Suprapubic skin (tissue), 4 donors: ENCODE measurements around the gene SYNE3. TPM values are rescaled to one million over a fixed set of nuclear protein-coding genes. Genes with fewer than 3 reads are reported as not detected.

ENCODE experiments used
- DNase-seq, 2 donors: peaks; one replicate each; pipeline ENCODE4 v3.0.0-alpha.2; 2019; ENCODE audit warnings: low spot score in 2 of 2
- H3K27ac ChIP-seq: fragments of 200-600 bp; sonication (generic); one replicate; pipeline ENCODE4 v1.5.1; 2019
- H3K27me3 ChIP-seq: fragments of 200-600 bp; sonication (generic); one replicate; pipeline ENCODE4 v1.5.1; 2019
- H3K36me3 ChIP-seq: fragments of 200-600 bp; sonication (generic); one replicate; pipeline ENCODE4 v1.5.1; 2019
- H3K4me1 ChIP-seq: fragments of 200-600 bp; sonication (generic); one replicate; pipeline ENCODE4 v1.5.1; 2019
- H3K4me3 ChIP-seq: fragments of 200-600 bp; sonication (generic); one replicate; pipeline ENCODE4 v1.5.1; 2019; ENCODE audit warnings: mild to moderate bottlenecking
- H3K9me3 ChIP-seq: fragments of 200-600 bp; sonication (generic); one replicate; pipeline ENCODE4 v1.5.1; 2019
- EP300 ChIP-seq: sonication (generic); formaldehyde crosslinking; IDR thresholded peaks from one replicate; pipeline ENCODE4 v1.6.1; 2017; ENCODE audit warnings: antibody characterized with exemption
- POLR2A ChIP-seq, 2 donors: fragments of 450-650 bp; IDR thresholded peaks; one replicate each; pipeline ENCODE4 v1.6.1; 2017; ENCODE audit warnings: antibody characterized with exemption in 2 of 2, mild to moderate bottlenecking in 2 of 2, moderate library complexity in 2 of 2
- POLR2AphosphoS5 ChIP-seq, 3 donors: sonication (generic); formaldehyde crosslinking; IDR thresholded peaks; one replicate each; pipeline ENCODE4 v1.6.1; 2017; ENCODE audit warnings: antibody characterized with exemption in 3 of 3
- WGBS: methylation state at CpG from one replicate; pipeline ENCODE4 v1.1.5; 2018; 5-methylcytosine and 5-hydroxymethylcytosine counted together
- total RNA-seq, 4 donors: library from RNA; depleted of rRNA; stranded (reverse); fragments of >200 nt; gene quantifications; one replicate each; pipeline ENCODE4 v1.1.0, GENCODE V29; 2016
- TF ChIP-seq, protein P1 (sequence below), 2 donors: fragments of 200-600 bp in 1 of 2; fragments of 450-650 bp in 1 of 2; sonication (generic) in 1 of 2; IDR thresholded peaks; one replicate each; pipeline ENCODE4 v1.5.1; 2016 to 2019; ENCODE audit warnings: antibody characterized with exemption in 2 of 2, mild to moderate bottlenecking in 1 of 2, moderate library complexity in 1 of 2

SYNE3 gene
- total RNA-seq, 4 donors from 2014 or later = 9.1 to 21.4 (median 12.8) TPM

GRCh38 chr14:95524706-95525512 is 8.5 kb upstream of the SYNE3 start:
- DNase-seq = no peak
- Histone ChIP-seq H3K27ac (no peak overlapping the region), H3K4me1 (peaks cover 57% of the 10 kb centered on the region)

GRCh38 chr14:95523815-95524448 is 7.5 kb upstream of the SYNE3 start:
- Histone ChIP-seq H3K27ac (peak overlapping the region; percentile 36), H3K4me3 (peak overlapping the region; percentile 6), H3K4me1 (peaks cover 66% of the 10 kb centered on the region), H3K27me3 (no peaks in the 10 kb centered on the region), H3K36me3 (no peaks in the 10 kb centered on the region), H3K9me3 (no peaks in the 10 kb centered on the region)
- TF ChIP-seq POLR2A (IDR thresholded peaks at IDR 0.05) = no peak
- peak in 1 of 2 donors; percentile 71 for DNase-seq
- 33% methylated on average over 11 of the region's 11 CpGs for WGBS

More at GRCh38 chr14:95524706-95525512, 8.5 kb upstream of the SYNE3 start:
- no peaks in the 10 kb centered on the region for H3K27me3 ChIP-seq
- no peaks in the 10 kb centered on the region for H3K36me3 ChIP-seq
- TF ChIP-seq POLR2AphosphoS5 (IDR thresholded peaks at IDR 0.05) = no peak
- no peak for TF ChIP-seq POLR2A (IDR thresholded peaks at IDR 0.05)
- no peak for TF ChIP-seq EP300
- TF ChIP-seq, protein P1, sequence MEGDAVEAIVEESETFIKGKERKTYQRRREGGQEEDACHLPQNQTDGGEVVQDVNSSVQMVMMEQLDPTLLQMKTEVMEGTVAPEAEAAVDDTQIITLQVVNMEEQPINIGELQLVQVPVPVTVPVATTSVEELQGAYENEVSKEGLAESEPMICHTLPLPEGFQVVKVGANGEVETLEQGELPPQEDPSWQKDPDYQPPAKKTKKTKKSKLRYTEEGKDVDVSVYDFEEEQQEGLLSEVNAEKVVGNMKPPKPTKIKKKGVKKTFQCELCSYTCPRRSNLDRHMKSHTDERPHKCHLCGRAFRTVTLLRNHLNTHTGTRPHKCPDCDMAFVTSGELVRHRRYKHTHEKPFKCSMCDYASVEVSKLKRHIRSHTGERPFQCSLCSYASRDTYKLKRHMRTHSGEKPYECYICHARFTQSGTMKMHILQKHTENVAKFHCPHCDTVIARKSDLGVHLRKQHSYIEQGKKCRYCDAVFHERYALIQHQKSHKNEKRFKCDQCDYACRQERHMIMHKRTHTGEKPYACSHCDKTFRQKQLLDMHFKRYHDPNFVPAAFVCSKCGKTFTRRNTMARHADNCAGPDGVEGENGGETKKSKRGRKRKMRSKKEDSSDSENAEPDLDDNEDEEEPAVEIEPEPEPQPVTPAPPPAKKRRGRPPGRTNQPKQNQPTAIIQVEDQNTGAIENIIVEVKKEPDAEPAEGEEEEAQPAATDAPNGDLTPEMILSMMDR (IDR thresholded peaks at IDR 0.05) = no peak
- WGBS = 87% methylated on average over 6 of the region's 6 CpGs
- no peaks in the 10 kb centered on the region for H3K9me3 ChIP-seq
- no peak overlapping the region for H3K4me3 ChIP-seq

- 56% methylated on average over 12 of the region's 12 CpGs for WGBS
- H3K27me3 ChIP-seq = no peaks in the 10 kb centered on the region
- DNase-seq = peak in 1 of 2 donors; percentile 74
- no peak for TF ChIP-seq EP300
- no peak for TF ChIP-seq POLR2A (IDR thresholded peaks at IDR 0.05)
- TF ChIP-seq, protein P1 (IDR thresholded peaks at IDR 0.05) = no peak
- no peak for TF ChIP-seq POLR2AphosphoS5 (IDR thresholded peaks at IDR 0.05)
- no peaks in the 10 kb centered on the region for H3K9me3 ChIP-seq
- H3K4me3 ChIP-seq = peak overlapping the region; percentile 6
- no peaks in the 10 kb centered on the region for H3K36me3 ChIP-seq
- H3K27ac ChIP-seq = peak overlapping the region; percentile 36
- H3K4me1 ChIP-seq = peaks cover 73% of the 10 kb centered on the region
Observed at GRCh38 chr14:95523051-95523814, 6.8 kb upstream of the SYNE3 start.

DNA sequence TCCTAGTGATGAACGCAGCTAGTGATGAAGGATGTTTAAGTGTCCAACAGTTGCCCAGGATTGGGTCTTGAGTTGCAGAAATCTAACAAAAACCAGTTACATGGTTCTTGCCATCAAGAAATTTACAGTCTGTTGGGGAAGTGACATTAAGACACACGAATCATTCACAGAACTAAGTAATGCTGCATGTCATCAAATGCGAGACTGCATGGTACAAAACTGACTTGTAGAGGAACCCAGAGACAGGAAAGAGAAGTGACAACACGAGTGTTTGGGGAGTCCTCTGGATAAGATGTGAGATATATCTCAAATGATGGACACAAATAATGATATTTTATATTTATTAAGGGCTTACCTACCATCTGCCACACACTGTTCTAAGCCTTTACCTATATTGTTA is 6.1 kb upstream of the SYNE3 start:
- TF ChIP-seq POLR2AphosphoS5 (IDR thresholded peaks at IDR 0.05) (no peak), EP300 (no peak), POLR2A (IDR thresholded peaks at IDR 0.05) (no peak)
- TF ChIP-seq, protein P1 (IDR thresholded peaks at IDR 0.05) = no peak
- peak in 1 of 2 donors; percentile 4 for DNase-seq
- Histone ChIP-seq H3K4me3 (no peak overlapping the region), H3K27me3 (no peaks in the 10 kb centered on the region), H3K36me3 (no peaks in the 10 kb centered on the region), H3K4me1 (peaks cover 75% of the 10 kb centered on the region), H3K27ac (no peak overlapping the region), H3K9me3 (no peaks in the 10 kb centered on the region)
- WGBS = 84% methylated on average over 4 of the region's 4 CpGs

DNA sequence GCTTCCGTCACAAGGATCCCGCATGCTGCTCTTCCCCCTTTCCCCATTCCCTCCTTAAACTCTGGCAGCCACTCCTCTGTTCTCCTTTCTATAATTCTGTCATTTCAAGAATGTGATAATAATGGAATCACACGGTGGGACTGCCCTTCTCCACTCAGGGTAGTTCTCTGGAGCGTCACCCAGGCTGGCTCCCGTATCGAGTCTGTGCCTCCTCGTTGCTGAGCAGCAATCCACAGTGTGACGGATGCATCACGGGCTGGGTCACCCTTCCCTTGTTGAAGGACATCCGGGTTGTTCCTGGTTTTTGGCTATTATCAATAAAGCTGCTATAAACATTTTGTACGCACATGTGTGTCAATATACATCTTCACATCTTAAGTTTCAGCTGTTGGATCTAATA is 5.7 kb upstream of the SYNE3 start:
- peak; percentile 61 to 67 for DNase-seq
- H3K4me3 ChIP-seq = no peak overlapping the region
- no peaks in the 10 kb centered on the region for H3K27me3 ChIP-seq
- peaks cover 75% of the 10 kb centered on the region for H3K4me1 ChIP-seq
- no peaks in the 10 kb centered on the region for H3K36me3 ChIP-seq
- no peaks in the 10 kb centered on the region for H3K9me3 ChIP-seq
- 90% methylated on average over 11 of the region's 11 CpGs for WGBS
- no peak overlapping the region for H3K27ac ChIP-seq
- TF ChIP-seq EP300 (no peak), POLR2AphosphoS5 (IDR thresholded peaks at IDR 0.05) (no peak), POLR2A (IDR thresholded peaks at IDR 0.05) (no peak)
- TF ChIP-seq, protein P1 (IDR thresholded peaks at IDR 0.05) = no peak
